H1 (cell line): Measurements from ENCODE around the gene WDR91. TPM values are rescaled to one million over a fixed set of nuclear protein-coding genes. Genes with fewer than 3 reads are reported as not detected.

Experiments
- CBX8 ChIP-seq: fragments of 300-800, 300-1000 bp; sonication (generic); IDR thresholded peaks from 2 replicates; pipeline ENCODE4 v1.7.1; 2016; ENCODE audit warnings: low read depth, low read length, borderline replicate concordance
- GABPA ChIP-seq: IDR thresholded peaks from 2 replicates; pipeline ENCODE4 v1.6.1; 2011; ENCODE audit warnings: mild to moderate bottlenecking, low read length, moderate library complexity, borderline replicate concordance; ENCODE audit not compliant: insufficient read depth
- POLR2A ChIP-seq, 2 experiments: IDR thresholded peaks; 1 replicate in 1 of 2; 2 replicates in 1 of 2; pipeline ENCODE4 v1.6.1; 2011; ENCODE audit warnings: low read depth in 2 of 2, low read length in 2 of 2, mild to moderate bottlenecking in 2 of 2; ENCODE audit errors: control extremely low read depth in 1 of 2
- RBBP5 ChIP-seq: IDR thresholded peaks from 2 replicates; pipeline ENCODE4 v1.7.1; 2012; ENCODE audit warnings: low read depth, mild to moderate bottlenecking, inconsistent platforms, low read length, moderate library complexity, borderline replicate concordance
- SIN3A ChIP-seq, 2 experiments: IDR thresholded peaks in 1 of 2; conservative IDR thresholded peaks in 1 of 2; 2 replicates each; pipeline ENCODE4 v1.6.1; 2011 to 2012; ENCODE audit warnings: low read length in 2 of 2, improper control_type of control experiment in 1 of 2, low read depth in 1 of 2, mild to moderate bottlenecking in 1 of 2
- SUZ12 ChIP-seq: fragments of 200-600 bp; sonication (generic); IDR thresholded peaks from 2 replicates; pipeline ENCODE4 v1.6.1; 2012; ENCODE audit warnings: mild to moderate bottlenecking, inconsistent platforms, low read length, moderate library complexity, mixed read lengths
- polyA plus RNA-seq, 7 experiments: library from polyadenylated mRNA; depleted of rRNA in 3 of 7; stranded (reverse) in 5 of 7; unstranded in 2 of 7; fragments of >200 nt in 5 of 7; fragments of 200-250 nt in 2 of 7; gene quantifications; 1 replicate in 5 of 7; 2 replicates in 1 of 7; 4 replicates in 1 of 7; pipeline versions ENCODE4 v1.2.1 to v1.2.3, GENCODE V29; 2011 to 2013; ENCODE audit warnings: missing spikeins in 2 of 7, mixed read lengths in 2 of 7
- total RNA-seq: library from RNA; stranded (reverse); fragmentation: NEBNext Ultra II Directional; extraction: Animal tissue kit (Norgen Biotek cat#: 25700); gene quantifications from 2 replicates; pipeline ENCODE4 v1.2.1, GENCODE V29; 2021
- TF ChIP-seq, protein P1 (sequence below): fragments of 300-600 bp; sonication (generic); IDR thresholded peaks from 2 replicates; pipeline ENCODE4 v1.7.1; 2012; ENCODE audit warnings: low read length, moderate library complexity, mild to moderate bottlenecking, inconsistent platforms; ENCODE audit not compliant: insufficient replicate concordance
- TF ChIP-seq, protein P2 (sequence below): IDR thresholded peaks from 2 replicates; pipeline ENCODE4 v1.6.1; 2012; ENCODE audit warnings: low read length, inconsistent platforms

The WDR91 gene
- total and polyA plus RNA-seq, 2 of the 8 experiments (the other 6 are each of a cell fraction or from before 2014, with no cell fraction given) = 8.2 to 14.7 TPM

DNA sequence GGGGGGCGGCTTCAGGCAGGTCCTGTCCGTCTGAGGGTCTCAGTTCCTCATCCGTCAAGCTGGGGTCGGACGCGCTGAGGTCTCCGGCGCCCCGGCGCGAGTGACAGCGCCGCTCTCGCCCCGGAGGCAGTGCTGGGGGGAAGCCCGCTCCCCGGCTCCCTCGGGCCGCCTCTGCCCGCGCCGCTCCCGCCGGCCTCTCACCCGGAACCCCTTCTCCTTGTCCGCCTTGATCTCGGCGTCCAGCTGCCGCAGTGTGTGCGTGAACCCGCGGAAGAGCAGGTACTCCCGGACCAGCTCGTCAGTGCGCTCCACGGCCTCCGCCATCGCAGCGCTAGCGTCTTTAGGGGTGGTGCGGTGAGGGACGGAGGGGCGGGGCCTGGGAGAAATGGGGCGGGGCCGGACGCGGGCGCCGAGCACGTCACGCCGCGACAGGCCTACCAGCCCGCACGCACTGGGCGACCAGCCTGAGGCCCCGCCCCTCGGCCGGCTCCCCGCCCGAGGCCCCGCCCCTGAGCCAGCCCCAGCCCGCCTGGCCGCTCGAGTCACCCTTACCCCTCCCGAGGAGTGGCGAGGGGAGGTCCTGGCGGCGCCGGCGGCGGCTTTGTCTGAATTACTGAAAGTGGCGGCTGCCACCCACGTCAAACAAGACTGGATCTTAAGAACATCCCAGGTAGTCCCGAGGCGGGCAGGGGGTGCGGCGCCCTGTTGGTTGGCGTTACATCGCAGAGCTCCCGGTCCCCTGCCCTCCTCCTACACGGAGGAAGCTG is at the start of gene WDR91 (continued):
- TF ChIP-seq, protein P1, sequence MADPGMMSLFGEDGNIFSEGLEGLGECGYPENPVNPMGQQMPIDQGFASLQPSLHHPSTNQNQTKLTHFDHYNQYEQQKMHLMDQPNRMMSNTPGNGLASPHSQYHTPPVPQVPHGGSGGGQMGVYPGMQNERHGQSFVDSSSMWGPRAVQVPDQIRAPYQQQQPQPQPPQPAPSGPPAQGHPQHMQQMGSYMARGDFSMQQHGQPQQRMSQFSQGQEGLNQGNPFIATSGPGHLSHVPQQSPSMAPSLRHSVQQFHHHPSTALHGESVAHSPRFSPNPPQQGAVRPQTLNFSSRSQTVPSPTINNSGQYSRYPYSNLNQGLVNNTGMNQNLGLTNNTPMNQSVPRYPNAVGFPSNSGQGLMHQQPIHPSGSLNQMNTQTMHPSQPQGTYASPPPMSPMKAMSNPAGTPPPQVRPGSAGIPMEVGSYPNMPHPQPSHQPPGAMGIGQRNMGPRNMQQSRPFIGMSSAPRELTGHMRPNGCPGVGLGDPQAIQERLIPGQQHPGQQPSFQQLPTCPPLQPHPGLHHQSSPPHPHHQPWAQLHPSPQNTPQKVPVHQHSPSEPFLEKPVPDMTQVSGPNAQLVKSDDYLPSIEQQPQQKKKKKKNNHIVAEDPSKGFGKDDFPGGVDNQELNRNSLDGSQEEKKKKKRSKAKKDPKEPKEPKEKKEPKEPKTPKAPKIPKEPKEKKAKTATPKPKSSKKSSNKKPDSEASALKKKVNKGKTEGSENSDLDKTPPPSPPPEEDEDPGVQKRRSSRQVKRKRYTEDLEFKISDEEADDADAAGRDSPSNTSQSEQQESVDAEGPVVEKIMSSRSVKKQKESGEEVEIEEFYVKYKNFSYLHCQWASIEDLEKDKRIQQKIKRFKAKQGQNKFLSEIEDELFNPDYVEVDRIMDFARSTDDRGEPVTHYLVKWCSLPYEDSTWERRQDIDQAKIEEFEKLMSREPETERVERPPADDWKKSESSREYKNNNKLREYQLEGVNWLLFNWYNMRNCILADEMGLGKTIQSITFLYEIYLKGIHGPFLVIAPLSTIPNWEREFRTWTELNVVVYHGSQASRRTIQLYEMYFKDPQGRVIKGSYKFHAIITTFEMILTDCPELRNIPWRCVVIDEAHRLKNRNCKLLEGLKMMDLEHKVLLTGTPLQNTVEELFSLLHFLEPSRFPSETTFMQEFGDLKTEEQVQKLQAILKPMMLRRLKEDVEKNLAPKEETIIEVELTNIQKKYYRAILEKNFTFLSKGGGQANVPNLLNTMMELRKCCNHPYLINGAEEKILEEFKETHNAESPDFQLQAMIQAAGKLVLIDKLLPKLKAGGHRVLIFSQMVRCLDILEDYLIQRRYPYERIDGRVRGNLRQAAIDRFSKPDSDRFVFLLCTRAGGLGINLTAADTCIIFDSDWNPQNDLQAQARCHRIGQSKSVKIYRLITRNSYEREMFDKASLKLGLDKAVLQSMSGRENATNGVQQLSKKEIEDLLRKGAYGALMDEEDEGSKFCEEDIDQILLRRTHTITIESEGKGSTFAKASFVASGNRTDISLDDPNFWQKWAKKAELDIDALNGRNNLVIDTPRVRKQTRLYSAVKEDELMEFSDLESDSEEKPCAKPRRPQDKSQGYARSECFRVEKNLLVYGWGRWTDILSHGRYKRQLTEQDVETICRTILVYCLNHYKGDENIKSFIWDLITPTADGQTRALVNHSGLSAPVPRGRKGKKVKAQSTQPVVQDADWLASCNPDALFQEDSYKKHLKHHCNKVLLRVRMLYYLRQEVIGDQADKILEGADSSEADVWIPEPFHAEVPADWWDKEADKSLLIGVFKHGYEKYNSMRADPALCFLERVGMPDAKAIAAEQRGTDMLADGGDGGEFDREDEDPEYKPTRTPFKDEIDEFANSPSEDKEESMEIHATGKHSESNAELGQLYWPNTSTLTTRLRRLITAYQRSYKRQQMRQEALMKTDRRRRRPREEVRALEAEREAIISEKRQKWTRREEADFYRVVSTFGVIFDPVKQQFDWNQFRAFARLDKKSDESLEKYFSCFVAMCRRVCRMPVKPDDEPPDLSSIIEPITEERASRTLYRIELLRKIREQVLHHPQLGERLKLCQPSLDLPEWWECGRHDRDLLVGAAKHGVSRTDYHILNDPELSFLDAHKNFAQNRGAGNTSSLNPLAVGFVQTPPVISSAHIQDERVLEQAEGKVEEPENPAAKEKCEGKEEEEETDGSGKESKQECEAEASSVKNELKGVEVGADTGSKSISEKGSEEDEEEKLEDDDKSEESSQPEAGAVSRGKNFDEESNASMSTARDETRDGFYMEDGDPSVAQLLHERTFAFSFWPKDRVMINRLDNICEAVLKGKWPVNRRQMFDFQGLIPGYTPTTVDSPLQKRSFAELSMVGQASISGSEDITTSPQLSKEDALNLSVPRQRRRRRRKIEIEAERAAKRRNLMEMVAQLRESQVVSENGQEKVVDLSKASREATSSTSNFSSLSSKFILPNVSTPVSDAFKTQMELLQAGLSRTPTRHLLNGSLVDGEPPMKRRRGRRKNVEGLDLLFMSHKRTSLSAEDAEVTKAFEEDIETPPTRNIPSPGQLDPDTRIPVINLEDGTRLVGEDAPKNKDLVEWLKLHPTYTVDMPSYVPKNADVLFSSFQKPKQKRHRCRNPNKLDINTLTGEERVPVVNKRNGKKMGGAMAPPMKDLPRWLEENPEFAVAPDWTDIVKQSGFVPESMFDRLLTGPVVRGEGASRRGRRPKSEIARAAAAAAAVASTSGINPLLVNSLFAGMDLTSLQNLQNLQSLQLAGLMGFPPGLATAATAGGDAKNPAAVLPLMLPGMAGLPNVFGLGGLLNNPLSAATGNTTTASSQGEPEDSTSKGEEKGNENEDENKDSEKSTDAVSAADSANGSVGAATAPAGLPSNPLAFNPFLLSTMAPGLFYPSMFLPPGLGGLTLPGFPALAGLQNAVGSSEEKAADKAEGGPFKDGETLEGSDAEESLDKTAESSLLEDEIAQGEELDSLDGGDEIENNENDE = no peak
- TF ChIP-seq GABPA = no peak
- peak; percentile 88; the same call in 1 of the 2 replicates for TF ChIP-seq RBBP5
- TF ChIP-seq SIN3A (conservative IDR thresholded peaks at IDR 0.05 in 1 of 2, IDR thresholded peaks at IDR 0.05 in 1 of 2; ENCODE audit: low read depth in 1 of 2, low read length in 2 of 2) = peak; percentile 15 to 68; a peak in 3 of 4 replicates
- TF ChIP-seq, protein P2, sequence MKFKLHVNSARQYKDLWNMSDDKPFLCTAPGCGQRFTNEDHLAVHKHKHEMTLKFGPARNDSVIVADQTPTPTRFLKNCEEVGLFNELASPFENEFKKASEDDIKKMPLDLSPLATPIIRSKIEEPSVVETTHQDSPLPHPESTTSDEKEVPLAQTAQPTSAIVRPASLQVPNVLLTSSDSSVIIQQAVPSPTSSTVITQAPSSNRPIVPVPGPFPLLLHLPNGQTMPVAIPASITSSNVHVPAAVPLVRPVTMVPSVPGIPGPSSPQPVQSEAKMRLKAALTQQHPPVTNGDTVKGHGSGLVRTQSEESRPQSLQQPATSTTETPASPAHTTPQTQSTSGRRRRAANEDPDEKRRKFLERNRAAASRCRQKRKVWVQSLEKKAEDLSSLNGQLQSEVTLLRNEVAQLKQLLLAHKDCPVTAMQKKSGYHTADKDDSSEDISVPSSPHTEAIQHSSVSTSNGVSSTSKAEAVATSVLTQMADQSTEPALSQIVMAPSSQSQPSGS = no peak
- TF ChIP-seq SUZ12 = no peak
- TF ChIP-seq CBX8 = no peak
- TF ChIP-seq POLR2A (IDR thresholded peaks at IDR 0.05; ENCODE audit: control extremely low read depth in 1 of 2, low read depth in 2 of 2, low read length in 2 of 2) = peak in 1 of 2 experiments; percentile 74; a peak in 2 of 3 replicates
